ENCODE measurements around the gene PROM2.

PROM2 gene

GRCh38 chr2:95323347-95324155, 49.3 kb downstream of the PROM2 start:
- peak; percentile 49 for DNase-seq (ENCODE audit: low spot score)

GRCh38 chr2:95325026-95325425, 50.8 kb downstream of the PROM2 start:
- no peak for DNase-seq (ENCODE audit: low spot score)

- no peak for DNase-seq (ENCODE audit: low spot score)
Observed at GRCh38 chr2:95325590-95326432, 51.6 kb downstream of the PROM2 start.

- no peak for DNase-seq (ENCODE audit: low spot score)
Observed at GRCh38 chr2:95326433-95327140, 52.3 kb downstream of the PROM2 start.

GRCh38 chr2:95327861-95328260, 53.6 kb downstream of the PROM2 start:
- DNase-seq (ENCODE audit: low spot score) = no peak

- peak; percentile 32 for DNase-seq (ENCODE audit: low spot score)
Observed at GRCh38 chr2:95328358-95329125, 54.3 kb downstream of the PROM2 start.

- DNase-seq (ENCODE audit: low spot score) = no peak
Observed at GRCh38 chr2:95329401-95329800, 55.2 kb downstream of the PROM2 start.

GRCh38 chr2:95329891-95330793, 55.9 kb downstream of the PROM2 start:
- no peak for DNase-seq (ENCODE audit: low spot score)

GRCh38 chr2:95330794-95331338, 56.6 kb downstream of the PROM2 start:
- no peak for DNase-seq (ENCODE audit: low spot score)

GRCh38 chr2:95331606-95332005, 57.4 kb downstream of the PROM2 start:
- DNase-seq (ENCODE audit: low spot score) = no peak

- no peak for DNase-seq (ENCODE audit: low spot score)
Observed at GRCh38 chr2:95332036-95332435, 57.8 kb downstream of the PROM2 start.

- DNase-seq (ENCODE audit: low spot score) = no peak
Observed at GRCh38 chr2:95333056-95333455, 58.8 kb downstream of the PROM2 start.

GRCh38 chr2:95333888-95334338, 59.7 kb downstream of the PROM2 start:
- peak; percentile 59 for DNase-seq (ENCODE audit: low spot score)

GRCh38 chr2:95334916-95335641, 60.8 kb downstream of the PROM2 start:
- peak; percentile 45 for DNase-seq (ENCODE audit: low spot score)

GRCh38 chr2:95336406-95336805, 62.2 kb downstream of the PROM2 start:
- DNase-seq (ENCODE audit: low spot score) = no peak

GRCh38 chr2:95337829-95338228, 63.6 kb downstream of the PROM2 start:
- no peak for DNase-seq (ENCODE audit: low spot score)

Data from AG08395 (cell line).